SJCRH30 (cell line): ENCODE results near the gene TBC1D22A. TPM values are rescaled to one million over a fixed set of nuclear protein-coding genes. Genes with fewer than 3 reads are reported as not detected.

ENCODE experiments used
- DNase-seq, 2 experiments: peaks; one replicate each; pipeline ENCODE4 v3.0.0-alpha.2; 2015 to 2020
- H3K27ac ChIP-seq: fragments of 250-450 bp; sonication (Bioruptor Pico); 2 replicates; pipeline ENCODE4 v1.5.1; 2020; ENCODE audit warnings: mild to moderate bottlenecking, moderate library complexity
- H3K27me3 ChIP-seq: fragments of 250-450 bp; sonication (Bioruptor Pico); 2 replicates; pipeline ENCODE4 v1.5.1; 2020; ENCODE audit warnings: mild to moderate bottlenecking, moderate library complexity
- H3K36me3 ChIP-seq: fragments of 250-450 bp; sonication (Bioruptor Pico); 2 replicates; pipeline ENCODE4 v1.5.1; 2020; ENCODE audit warnings: mild to moderate bottlenecking, moderate library complexity
- H3K4me1 ChIP-seq: fragments of 250-450 bp; sonication (Bioruptor Pico); 2 replicates; pipeline ENCODE4 v1.5.1; 2020; ENCODE audit warnings: mild to moderate bottlenecking, moderate library complexity
- H3K4me3 ChIP-seq: fragments of 250-450 bp; sonication (Bioruptor Pico); 2 replicates; pipeline ENCODE4 v1.5.1; 2020; ENCODE audit warnings: mild to moderate bottlenecking, moderate library complexity
- H3K9me3 ChIP-seq: fragments of 250-450 bp; sonication (Bioruptor Pico); replicated peaks from 2 replicates; pipeline ENCODE4 v1.5.1; 2020; ENCODE audit warnings: mild to moderate bottlenecking, moderate library complexity
- total RNA-seq: library from RNA; depleted of rRNA; stranded (reverse); fragments of >200 nt; shearing (Covaris generic); gene quantifications from 2 replicates; pipeline ENCODE4 v1.2.3, GENCODE V29; 2014

Gene TBC1D22A
- total RNA-seq, 1 experiment from 2014 or later, result 8.9 TPM

DNA sequence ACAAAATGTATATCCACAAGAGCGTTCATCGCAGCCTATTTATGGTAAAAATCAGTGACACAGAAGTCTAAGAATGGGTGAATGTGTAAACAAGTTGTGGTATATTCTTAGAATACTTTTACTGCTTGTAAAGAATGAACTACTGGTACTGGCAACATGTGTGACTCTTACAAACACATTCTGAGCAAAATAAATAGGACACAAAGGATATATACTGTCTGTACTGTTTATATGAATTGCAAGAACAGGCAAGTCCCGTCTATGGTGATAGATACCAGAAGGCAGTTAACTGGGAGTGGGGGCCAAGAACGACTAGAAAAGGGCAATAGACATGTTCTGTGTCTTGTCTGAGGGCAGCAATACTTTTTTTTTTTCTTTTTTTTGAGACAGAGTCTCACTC is 112.6 kb downstream of the TBC1D22A start:
- Histone ChIP-seq H3K27me3 (no peaks in the 10 kb centered on the region), H3K9me3 (peaks cover 8% of the 10 kb centered on the region; the same call in 1 of the 2 replicates), H3K4me1 (no peaks in the 10 kb centered on the region), H3K27ac (no peak overlapping the region), H3K36me3 (peaks cover 6% of the 10 kb centered on the region; the same call in 1 of the 2 replicates), H3K4me3 (no peak overlapping the region)
- DNase-seq, result no peak

DNA sequence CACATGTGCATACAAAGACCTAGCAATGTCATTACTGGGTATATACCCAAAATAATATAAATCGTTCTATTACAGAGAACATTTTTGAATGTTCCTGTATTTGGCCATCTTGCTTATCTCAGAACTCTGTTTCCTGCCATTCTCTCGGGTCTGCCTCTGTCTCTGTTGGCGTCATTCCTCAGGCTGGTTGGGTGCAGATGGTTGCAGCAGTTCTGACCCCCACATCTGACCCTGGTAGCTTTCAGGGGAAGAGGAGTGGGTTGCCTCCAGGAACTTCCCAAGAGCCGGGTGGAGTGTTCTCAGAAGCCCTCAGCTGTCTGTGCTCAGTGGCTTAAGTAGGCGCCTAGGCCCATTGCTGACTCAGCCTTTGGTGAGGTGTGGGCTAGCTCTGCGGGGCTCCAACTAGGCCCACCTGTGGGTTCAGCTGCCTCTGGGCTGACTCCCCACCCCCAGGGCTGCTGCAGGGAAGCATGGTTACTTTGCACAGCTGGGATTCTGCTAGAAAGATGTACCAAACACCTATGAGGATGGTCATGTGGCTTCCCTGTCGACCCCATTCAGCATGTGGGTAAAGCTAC is 114.0 kb downstream of the TBC1D22A start:
- no peaks in the 10 kb centered on the region for H3K27me3 ChIP-seq
- no peak for DNase-seq
- peaks cover 4% of the 10 kb centered on the region; the same call in 1 of the 2 replicates for H3K36me3 ChIP-seq
- H3K27ac ChIP-seq, result no peak overlapping the region
- no peaks in the 10 kb centered on the region for H3K4me1 ChIP-seq
- no peak overlapping the region for H3K4me3 ChIP-seq
- peaks cover 2% of the 10 kb centered on the region; the same call in 1 of the 2 replicates for H3K9me3 ChIP-seq

DNA sequence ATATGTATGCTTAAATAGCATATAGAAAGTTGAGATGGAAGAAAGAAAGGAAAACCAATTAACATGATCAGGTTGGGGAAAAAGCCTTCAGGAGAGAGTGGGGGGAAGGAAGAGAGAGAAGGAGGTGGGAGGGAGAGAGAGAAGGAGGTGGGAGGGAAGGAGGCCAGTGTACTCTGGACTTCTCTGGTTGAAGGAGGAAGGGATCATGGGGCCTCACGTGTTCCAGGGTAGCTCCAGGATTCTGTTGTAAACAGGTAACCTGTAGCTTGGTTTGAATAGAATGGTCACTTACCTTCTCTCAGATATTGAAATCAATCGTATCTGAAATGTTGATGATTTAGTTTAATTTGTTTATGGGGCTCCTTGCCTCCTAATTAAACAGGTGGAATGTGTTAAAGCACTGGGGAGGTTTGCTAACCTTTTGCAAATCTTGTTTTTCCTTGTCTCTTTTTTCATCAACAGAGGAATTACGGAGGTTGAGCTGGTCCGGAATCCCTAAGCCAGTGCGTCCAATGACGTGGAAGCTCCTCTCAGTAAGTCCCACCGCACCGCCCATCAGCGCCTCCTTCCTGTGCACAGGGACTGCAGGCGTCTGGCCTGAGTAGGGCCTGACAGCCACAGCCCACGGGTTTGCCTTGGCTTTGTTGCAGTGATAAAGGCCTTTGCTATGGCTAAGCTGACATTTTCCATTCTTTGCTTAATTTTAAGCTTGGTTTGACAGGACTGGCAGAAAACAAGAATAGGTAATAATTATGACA is 115.9 kb downstream of the TBC1D22A start:
- H3K36me3 ChIP-seq, result no peaks in the 10 kb centered on the region
- no peaks in the 10 kb centered on the region for H3K9me3 ChIP-seq
- H3K27me3 ChIP-seq, result no peaks in the 10 kb centered on the region
- H3K4me3 ChIP-seq, result no peak overlapping the region
- H3K27ac ChIP-seq, result no peak overlapping the region
- DNase-seq, result no peak
- no peaks in the 10 kb centered on the region for H3K4me1 ChIP-seq

DNA sequence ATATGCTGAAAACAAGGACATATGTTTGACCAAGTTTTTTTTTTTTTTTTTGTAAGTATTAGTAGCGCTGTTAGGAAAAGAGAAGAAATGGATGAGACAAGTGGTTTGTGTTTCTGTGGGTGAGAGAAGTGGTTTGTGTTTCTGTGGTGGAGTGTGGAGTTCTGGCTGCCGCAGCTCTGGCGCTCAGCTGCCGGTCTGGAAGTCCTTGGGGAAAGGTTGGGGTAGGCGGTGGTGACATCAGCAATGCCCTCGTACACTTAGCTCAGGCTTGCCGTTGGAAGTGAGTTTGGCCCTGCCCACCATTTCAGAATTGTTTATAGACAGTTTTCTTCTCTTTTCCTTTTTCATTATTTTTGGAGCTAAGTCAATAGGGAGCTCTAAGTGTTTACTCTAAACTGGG is 116.6 kb downstream of the TBC1D22A start:
- H3K9me3 ChIP-seq, result no peaks in the 10 kb centered on the region
- no peaks in the 10 kb centered on the region for H3K36me3 ChIP-seq
- no peaks in the 10 kb centered on the region for H3K27me3 ChIP-seq
- no peaks in the 10 kb centered on the region for H3K4me1 ChIP-seq
- no peak for DNase-seq
- no peak overlapping the region for H3K4me3 ChIP-seq
- H3K27ac ChIP-seq, result no peak overlapping the region

DNA sequence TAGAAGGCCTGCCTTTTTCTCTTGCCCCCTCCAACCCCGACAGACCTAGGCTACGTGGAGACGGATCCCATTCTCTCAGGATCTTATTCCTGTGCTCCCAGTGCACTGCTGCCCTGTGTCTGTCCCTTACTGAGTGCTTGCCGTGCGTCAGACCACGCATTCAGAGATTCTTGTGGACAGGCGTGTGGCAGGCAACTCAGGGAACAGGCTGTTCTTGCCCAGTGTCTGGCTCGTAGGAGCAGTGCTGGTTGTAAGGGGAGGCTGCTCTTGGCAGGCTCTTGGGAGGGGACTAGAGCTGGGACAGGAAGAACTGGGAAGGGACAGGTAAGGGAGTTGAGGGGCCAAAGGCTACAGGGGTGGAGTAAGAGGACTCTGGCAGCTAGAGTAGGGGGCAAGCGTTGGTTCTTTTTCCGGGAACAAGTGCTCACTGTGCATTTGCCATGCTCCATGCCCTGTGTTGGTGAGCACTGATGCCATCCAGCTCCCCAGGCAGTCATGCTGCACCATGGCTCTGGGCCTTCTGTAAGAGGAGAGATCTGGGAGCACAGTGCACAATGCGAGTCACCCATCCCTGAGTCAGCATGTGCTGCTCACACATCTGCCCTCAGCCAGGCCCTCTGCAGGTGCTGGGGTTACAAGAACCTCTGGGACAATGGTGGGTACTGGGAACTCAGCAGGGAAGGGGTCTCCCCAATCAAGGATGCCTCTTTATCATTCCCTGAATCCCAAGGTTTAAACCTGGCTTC is 119.1 kb downstream of the TBC1D22A start:
- Histone ChIP-seq H3K4me1 (no peaks in the 10 kb centered on the region), H3K27me3 (no peaks in the 10 kb centered on the region), H3K9me3 (no peaks in the 10 kb centered on the region), H3K36me3 (no peaks in the 10 kb centered on the region), H3K4me3 (no peak overlapping the region), H3K27ac (no peak overlapping the region)
- DNase-seq, result no peak

DNA sequence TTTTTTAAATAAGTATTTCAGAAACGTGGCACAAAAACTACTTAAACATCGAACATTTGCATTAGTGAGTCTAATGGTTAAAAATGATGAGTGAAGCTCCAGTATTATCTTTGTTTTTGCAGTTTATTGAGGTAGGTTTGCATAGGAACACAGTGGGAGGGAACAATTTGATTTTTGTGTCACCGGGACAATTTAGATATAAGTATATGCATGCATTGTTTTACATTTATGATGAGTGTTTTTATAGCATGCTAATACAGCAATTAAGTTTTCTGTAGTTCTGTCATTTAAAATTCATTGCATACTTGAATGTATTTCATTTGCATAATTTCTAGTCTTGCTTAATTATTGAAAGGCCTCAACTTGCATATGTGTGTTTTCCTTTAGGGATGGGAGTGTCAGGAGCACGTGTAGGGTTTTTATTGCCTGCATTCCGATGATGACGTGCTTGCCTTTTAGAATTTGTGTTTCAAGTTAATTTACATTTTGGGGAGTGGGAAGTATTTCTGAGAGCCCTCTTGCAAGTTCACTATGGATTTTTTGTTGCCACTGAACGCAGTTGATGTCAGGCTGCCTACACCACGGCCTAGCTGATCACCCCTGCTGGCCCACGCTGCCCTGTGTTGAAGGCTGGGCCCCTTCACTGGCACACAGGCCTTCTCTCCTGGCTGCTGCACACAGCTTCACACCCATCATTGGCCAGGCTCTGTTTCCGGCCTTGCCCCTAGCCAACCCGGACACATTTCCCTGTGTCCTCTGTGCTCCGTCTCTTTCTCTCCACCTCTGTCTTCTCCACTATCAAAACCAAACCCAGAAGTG is 120.9 kb downstream of the TBC1D22A start:
- Histone ChIP-seq H3K4me3 (no peak overlapping the region), H3K27ac (no peak overlapping the region), H3K4me1 (no peaks in the 10 kb centered on the region), H3K27me3 (no peaks in the 10 kb centered on the region), H3K36me3 (no peaks in the 10 kb centered on the region), H3K9me3 (no peaks in the 10 kb centered on the region)
- no peak for DNase-seq

DNA sequence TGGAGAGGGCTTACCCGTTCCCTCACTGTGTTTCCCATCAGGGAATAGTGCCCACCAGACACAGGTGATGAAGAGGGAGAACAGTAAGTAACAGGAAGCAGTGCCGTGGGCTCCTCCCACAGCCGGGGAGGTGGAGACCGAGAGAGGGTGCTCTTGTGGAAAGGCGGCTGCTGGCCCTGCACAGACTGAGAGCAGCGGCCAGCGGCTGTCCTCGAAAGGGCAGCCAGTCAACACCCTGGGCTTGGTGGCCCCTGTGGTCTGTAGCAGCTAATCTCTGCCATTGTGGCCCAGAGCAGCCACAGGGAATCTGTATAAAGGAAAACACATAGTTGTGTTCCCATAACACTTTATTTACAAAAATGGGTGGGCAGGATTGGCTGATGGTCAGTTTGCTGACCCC is 121.9 kb downstream of the TBC1D22A start:
- no peak overlapping the region for H3K27ac ChIP-seq
- H3K4me1 ChIP-seq, result no peaks in the 10 kb centered on the region
- no peaks in the 10 kb centered on the region for H3K36me3 ChIP-seq
- H3K27me3 ChIP-seq, result no peaks in the 10 kb centered on the region
- no peak for DNase-seq
- no peak overlapping the region for H3K4me3 ChIP-seq
- H3K9me3 ChIP-seq, result no peaks in the 10 kb centered on the region

DNA sequence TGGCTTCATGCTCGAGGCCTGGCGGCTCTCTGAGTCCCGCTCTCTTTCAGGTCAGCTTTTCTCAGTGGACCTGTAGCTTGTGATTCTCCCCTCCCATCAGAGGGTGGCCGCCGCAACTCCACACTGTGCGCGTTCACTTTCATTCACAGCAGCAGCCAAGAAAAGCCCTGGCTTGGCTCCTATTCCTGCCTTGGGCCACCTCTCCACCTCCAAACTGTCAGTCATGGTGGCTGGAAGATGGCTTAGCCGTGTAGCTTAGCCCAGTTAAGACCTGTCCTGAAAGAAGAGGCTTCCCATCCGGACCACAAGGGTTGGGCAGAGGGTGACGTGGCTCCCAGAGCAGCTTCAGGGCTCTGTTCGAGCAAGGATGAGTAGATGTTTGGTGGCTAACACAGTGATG is 125.5 kb downstream of the TBC1D22A start:
- H3K4me1 ChIP-seq, result no peaks in the 10 kb centered on the region
- H3K27ac ChIP-seq, result no peak overlapping the region
- no peaks in the 10 kb centered on the region for H3K9me3 ChIP-seq
- no peaks in the 10 kb centered on the region for H3K36me3 ChIP-seq
- no peak for DNase-seq
- no peaks in the 10 kb centered on the region for H3K27me3 ChIP-seq
- H3K4me3 ChIP-seq, result no peak overlapping the region

DNA sequence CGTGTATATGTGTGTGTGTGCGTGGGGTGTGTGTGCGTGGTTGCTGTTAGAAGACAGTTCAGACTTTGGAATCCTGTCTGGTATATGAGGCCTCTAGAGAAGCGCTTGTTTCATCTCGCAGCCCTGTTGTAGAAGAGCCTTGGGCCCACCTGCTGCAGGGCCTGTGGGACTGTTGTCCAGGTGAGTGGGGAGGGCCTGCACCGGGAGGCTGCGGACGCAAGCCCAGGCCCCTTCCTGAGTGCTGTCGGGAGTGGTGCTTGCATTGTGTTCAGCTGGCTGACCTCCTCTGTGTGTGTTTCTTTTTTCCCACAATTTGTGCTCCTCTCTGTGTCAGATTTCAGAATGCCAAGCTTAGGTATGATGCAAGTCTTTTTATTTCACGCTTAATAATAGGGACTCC is 128.4 kb downstream of the TBC1D22A start:
- Histone ChIP-seq H3K36me3 (no peaks in the 10 kb centered on the region), H3K27me3 (no peaks in the 10 kb centered on the region), H3K4me1 (no peaks in the 10 kb centered on the region), H3K4me3 (no peak overlapping the region), H3K9me3 (no peaks in the 10 kb centered on the region), H3K27ac (no peak overlapping the region)
- no peak for DNase-seq

DNA sequence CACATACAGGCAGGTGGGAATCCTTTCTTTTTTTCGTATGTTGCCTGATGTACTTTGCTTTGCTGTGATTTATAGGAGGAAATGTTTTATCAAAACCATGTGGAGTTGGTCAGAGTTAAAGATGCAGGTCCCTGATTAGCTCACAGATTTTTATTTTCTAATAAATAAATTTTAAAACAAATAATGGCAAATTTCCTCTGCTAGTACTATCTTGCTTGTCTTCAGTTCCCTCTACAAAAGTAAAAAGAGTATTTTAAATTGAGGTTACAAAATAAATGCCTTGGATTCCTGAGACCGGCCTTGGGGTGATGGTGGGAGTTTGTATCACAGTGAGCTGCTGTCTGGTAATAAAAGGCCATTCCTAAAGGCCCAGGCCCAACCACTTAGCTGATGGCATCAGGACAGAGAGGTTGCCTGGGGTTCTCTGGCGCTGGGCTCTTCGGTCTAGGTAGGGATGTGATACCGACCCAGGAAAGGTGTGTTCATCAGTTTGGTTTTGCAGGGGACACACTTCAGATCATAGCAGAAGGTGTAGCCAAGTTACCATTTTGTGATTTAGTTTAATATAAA is 129.0 kb downstream of the TBC1D22A start:
- no peak overlapping the region for H3K27ac ChIP-seq
- H3K9me3 ChIP-seq, result no peaks in the 10 kb centered on the region
- no peak for DNase-seq
- H3K4me1 ChIP-seq, result no peaks in the 10 kb centered on the region
- no peaks in the 10 kb centered on the region for H3K27me3 ChIP-seq
- H3K36me3 ChIP-seq, result no peaks in the 10 kb centered on the region
- H3K4me3 ChIP-seq, result no peak overlapping the region

DNA sequence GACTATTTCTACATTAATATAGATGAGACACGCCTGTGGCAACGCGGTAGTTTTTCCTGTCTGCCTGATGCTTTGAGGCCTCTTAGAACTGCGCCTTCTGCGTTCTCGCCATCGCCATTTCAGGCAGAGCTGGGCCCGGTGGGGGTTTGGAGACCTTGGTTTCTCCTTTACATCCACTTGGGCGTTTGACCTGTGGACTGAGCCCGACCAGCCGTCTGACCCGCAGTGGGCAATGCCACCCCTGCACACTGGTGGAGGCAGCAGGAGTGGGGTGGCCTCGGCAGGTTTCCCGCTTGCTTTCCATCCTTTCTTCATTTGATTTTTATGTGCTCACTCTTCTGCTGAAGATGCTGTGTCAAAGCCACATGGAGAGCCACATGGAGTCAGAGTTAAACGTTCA is 130.4 kb downstream of the TBC1D22A start:
- no peaks in the 10 kb centered on the region for H3K4me1 ChIP-seq
- no peak for DNase-seq
- H3K9me3 ChIP-seq, result no peaks in the 10 kb centered on the region

DNA sequence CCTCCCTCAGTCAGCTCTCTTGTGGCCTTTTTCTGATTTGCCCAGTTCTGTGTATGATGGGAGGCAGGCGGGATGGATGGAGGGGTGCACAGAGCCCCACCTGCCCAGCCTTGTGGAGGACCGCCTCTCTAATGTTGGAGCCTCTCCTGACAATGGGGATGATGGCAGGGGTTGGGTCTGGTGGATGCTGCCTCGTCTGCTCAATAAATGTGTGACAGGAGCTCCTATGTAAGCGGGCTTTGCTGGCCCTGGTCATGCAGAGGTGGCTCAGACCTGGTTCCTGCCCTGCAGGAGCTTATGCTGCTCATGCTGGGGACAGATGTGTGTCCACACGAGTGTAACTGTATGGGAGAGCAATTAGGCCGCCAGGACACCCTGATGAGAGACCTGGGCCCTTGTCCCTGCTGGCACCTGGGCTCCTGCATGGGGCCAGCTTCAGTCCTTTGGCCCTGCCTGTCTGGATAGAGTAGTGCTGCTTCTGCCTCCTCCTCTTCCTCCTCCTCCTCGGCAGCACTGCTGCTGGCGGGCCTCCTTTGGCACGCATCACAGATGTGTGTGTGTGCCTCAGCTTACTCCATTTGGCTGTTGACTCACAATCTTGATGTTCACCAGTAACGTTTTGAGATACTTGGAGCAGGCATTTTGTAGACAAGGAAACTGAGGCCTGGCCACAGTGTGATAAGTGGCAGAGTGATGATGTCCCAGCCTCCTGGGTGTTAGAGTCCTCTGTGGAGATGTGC is 131.0 kb downstream of the TBC1D22A start:
- Histone ChIP-seq H3K4me3 (no peak overlapping the region), H3K4me1 (no peaks in the 10 kb centered on the region), H3K27me3 (no peaks in the 10 kb centered on the region), H3K9me3 (no peaks in the 10 kb centered on the region), H3K27ac (no peak overlapping the region), H3K36me3 (no peaks in the 10 kb centered on the region)
- DNase-seq, result no peak

More for the DNA sequence above, 130.4 kb downstream of the TBC1D22A start:
- Histone ChIP-seq H3K36me3 (no peaks in the 10 kb centered on the region), H3K4me3 (no peak overlapping the region), H3K27ac (no peak overlapping the region), H3K27me3 (no peaks in the 10 kb centered on the region)

DNA sequence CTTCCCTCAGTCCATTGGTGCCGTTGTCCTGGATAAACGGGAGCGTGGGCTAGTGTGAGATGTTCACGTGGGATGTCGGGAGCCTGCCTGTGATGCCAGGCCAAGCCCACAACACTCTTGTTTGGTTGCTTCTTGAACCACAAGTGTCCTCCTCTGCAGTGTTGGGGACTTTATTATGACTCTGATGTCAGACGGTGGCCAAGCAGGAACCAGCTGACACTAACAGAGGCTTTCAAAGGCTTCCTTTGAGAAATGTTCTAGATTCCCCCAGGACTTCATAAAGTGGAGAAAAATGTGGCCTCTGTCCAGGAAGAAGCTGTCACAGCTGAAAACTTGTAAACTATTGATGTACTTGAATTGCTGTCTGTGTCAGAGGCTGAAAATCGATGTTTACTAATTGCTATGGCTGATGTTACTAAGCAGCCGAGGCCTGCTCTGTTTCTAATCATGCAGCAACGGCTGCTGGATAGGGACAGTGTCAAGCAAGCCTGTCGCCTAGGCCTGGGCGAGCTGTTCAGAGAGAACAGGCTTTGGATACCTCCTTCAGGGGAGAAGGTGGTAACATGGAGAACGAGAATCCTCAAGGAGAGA is 131.7 kb downstream of the TBC1D22A start:
- no peaks in the 10 kb centered on the region for H3K4me1 ChIP-seq
- DNase-seq, result no peak
- no peaks in the 10 kb centered on the region for H3K36me3 ChIP-seq
- no peaks in the 10 kb centered on the region for H3K27me3 ChIP-seq
- H3K4me3 ChIP-seq, result no peak overlapping the region
- H3K9me3 ChIP-seq, result no peaks in the 10 kb centered on the region
- no peak overlapping the region for H3K27ac ChIP-seq
